GM21528 (cell line): ENCODE data around the gene ORMDL1.

ENCODE experiments used
- ATAC-seq: cut with Tn5 transposase; IDR thresholded peaks from one replicate; pipeline ENCODE4 v1.9.1; 2021; ENCODE audit warnings: mild to moderate bottlenecking, moderate library complexity; ENCODE audit not compliant: unreplicated experiment, low FRiP score

ORMDL1 gene, protein sequence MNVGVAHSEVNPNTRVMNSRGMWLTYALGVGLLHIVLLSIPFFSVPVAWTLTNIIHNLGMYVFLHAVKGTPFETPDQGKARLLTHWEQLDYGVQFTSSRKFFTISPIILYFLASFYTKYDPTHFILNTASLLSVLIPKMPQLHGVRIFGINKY

GRCh38 chr2:189783927-189784867 lies at the start of gene ORMDL1, which contains the start of gene PMS1:
Gene ORMDL1 (minus strand): TSS chr2:189784339. CDS start chr2:189782595, 1,744 bp downstream.
Gene PMS1 (plus strand): TSS chr2:189784450. CDS start chr2:189791810, 7,360 bp downstream.
- ATAC-seq = peak; percentile 98

DNA sequence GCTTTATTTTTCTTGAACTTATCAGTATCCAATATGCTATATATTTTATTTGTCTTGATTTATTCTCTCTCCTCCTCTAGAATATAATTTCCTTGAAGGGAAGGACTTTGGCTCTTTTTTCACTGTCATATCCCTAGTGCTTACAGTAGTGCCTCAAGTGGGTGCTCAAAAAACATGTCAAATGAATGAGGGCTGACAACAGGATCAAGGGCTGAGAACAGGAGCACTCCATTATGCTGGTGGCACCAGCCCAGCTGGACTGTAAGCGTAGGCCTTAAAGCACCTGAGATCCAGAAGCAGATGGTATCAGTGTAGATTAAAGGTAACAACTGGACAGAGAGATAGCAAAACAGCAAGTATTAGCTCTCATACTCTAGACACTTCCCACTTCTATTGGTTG lies 46.4 kb upstream of the ORMDL1 start:
- ATAC-seq = no peak

- ATAC-seq = no peak
These were observed 45.1 kb upstream of the ORMDL1 start for GRCh38 chr2:189829102-189829833.

GRCh38 chr2:189826039-189826438 lies 41.9 kb upstream of the ORMDL1 start:
- ATAC-seq = no peak

GRCh38 chr2:189824694-189825396 lies 40.7 kb upstream of the ORMDL1 start:
- ATAC-seq = no peak

DNA sequence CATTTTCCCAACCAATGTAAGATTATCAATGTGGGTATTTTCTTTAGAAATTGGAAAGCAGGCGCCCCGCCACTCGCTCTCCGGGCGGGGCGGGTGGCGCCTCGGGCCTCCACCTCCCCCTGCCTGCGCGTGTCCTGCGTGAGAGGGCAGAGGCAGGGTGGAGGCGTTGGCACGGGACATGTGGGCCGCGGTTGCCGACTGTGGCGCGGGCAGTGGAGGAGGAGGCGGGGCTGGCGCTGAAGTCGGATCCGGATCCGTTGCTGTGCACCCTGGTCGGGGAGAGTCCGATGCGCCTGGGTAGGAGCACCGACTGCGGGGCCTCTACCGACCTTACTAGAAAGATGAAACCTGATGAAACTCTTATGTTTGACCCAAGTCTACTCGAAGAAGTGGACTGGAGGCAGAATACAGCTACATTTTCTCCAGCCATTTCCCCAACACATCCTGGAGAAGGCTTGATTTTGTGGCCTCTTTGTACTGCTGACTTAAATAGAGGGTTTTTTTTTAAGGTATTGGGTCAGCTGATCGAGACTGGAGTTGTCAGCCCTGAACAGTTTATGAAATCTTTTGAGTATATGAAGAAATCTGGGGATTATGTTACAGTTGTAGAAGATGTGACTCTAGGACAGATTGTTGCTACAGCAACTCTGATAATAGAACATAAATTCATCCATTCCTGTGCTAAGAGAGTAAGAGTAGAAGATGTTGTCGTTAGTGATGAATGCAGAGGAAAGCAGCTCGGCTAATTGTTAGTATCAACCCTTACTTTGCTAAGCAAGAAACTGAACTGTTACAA lies 38.0 kb upstream of the ORMDL1 start:
- ATAC-seq = no peak

- ATAC-seq = no peak
These were observed 35.2 kb upstream of the ORMDL1 start for GRCh38 chr2:189819297-189819704.

- ATAC-seq = no peak
These were observed 34.3 kb upstream of the ORMDL1 start for GRCh38 chr2:189818249-189819038.

- ATAC-seq = no peak
These were observed 19.3 kb upstream of the ORMDL1 start for GRCh38 chr2:189803431-189803830.

- no peak for ATAC-seq
These were observed 18.3 kb upstream of the ORMDL1 start for GRCh38 chr2:189802396-189802912.

- no peak for ATAC-seq
These were observed 15.4 kb upstream of the ORMDL1 start for GRCh38 chr2:189799531-189799930.

GRCh38 chr2:189799030-189799331 lies 14.8 kb upstream of the ORMDL1 start:
- ATAC-seq = no peak

GRCh38 chr2:189798312-189799029 lies 14.3 kb upstream of the ORMDL1 start:
- ATAC-seq = peak; percentile 79

DNA sequence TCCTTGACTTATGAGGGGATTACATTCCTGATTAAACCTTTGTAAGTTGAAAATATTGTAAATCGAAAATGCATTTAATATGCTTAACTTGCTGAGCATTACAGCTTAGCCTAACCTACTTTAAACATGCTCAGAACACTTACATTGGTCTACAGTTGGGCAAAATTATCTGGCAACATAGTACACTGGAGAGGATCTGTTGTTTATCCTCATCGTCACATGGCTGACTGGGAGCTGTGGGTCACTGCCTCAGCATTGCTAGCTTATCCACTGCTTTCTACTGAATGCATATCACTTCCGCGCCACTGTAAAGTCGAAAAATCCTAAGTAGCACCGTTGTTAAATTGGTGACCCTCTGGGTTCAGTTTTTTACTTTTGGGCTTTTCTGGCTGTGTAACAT lies 13.8 kb upstream of the ORMDL1 start:
- no peak for ATAC-seq

DNA sequence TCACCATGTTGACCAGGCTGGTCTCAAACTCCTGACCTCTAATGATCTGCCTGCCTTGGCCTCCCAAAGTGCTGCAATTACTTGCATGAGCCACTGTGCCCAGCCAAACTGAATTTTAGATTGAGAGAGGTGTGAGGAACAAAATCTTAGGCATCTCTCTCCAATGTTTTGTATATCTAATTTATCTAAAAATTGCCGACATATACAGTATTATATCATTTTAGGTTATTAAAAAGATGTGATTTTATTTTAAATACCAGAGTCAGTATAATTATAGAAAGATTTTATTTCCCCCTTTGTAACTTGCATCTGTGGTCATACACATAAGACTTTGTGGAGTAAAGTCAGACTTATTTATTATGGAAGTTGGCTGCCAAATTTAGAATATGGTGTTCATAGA lies 10.2 kb upstream of the ORMDL1 start:
- ATAC-seq = no peak

DNA sequence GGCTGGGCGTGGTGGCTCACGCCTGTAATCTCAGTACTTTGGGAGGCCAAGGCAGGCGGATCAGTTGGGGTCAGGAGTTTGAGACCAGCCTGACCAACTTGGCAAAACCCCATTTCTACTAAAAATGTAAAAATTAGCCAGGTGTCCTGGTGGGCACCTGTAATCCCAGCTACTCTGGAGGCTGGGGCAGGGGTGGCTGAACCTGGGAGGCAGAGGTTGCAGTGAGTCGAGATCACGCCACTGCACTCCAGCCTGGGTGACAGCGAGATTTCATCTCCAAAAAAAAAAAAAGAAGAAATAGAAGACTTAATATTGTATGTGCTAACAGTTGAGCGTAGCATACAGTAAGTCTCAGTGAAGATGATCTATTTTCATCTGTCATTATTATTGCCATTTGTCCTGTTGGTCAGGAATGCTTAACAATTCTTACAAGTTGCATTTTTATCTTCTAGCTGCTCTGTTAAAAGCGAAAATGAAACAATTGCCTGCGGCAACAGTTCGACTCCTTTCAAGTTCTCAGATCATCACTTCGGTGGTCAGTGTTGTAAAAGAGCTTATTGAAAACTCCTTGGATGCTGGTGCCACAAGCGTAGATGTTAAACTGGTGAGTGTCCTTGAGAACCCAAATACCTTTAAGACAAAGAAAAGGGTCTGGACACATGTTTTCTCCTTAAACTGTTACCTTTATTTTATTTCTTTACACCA lies 7.4 kb upstream of the ORMDL1 start:
- ATAC-seq = no peak

DNA sequence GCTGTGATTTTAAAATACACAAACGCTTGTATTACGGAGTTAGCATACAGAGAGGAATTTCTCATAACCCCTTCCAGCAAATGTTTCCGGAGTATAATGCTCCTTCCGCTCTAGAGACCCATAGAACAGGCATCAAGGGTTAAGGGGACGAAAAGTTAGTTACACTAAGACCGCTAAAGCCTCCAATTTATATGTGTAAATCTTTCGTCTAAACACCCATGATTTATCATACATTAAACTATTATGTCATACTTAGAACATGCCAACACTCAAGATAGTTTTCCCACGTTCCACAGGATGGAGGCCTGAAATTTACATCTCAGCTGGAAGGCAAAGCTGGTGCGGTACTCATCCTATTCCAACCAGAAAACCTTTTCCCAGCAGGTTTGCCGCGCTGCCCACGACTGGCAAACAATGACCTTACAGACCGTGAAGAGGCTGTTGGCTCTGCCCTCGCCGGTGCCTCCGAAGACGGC lies 650 bp downstream of the ORMDL1 start:
- ATAC-seq = peak; percentile 23
